HepG2 (cell line): ENCODE measurements around the gene NOP9. TPM values are rescaled to one million over a fixed set of nuclear protein-coding genes. Genes with fewer than 3 reads are reported as not detected.

Source experiments
- BRD4 ChIP-seq: sonication (generic); formaldehyde crosslinking; IDR thresholded peaks from 2 replicates; pipeline ENCODE4 v1.4.0; 2020; ENCODE audit warnings: missing genetic modification reagents
- DMAP1 ChIP-seq: IDR thresholded peaks from 2 replicates; pipeline ENCODE4 v1.6.1; 2016
- FOXA1 ChIP-seq, 2 experiments: fragments of 450-650 bp in 1 of 2; sonication (generic) in 1 of 2; formaldehyde crosslinking in 1 of 2; IDR thresholded peaks; 2 replicates each; pipeline versions ENCODE4 v1.4.0 to v1.6.1; 2016 to 2020; ENCODE audit warnings: missing genetic modification reagents in 1 of 2
- GFI1 ChIP-seq: sonication (generic); formaldehyde crosslinking; IDR thresholded peaks from 2 replicates; pipeline ENCODE4 v1.5.0; 2020; ENCODE audit warnings: missing genetic modification reagents, mild to moderate bottlenecking, borderline replicate concordance
- HMGA1 ChIP-seq: sonication (generic); formaldehyde crosslinking; conservative IDR thresholded peaks from 2 replicates; pipeline ENCODE4 v1.4.0; 2020; ENCODE audit warnings: missing genetic modification reagents
- HOXA3 ChIP-seq: sonication (generic); formaldehyde crosslinking; IDR thresholded peaks from 2 replicates; pipeline ENCODE4 v1.5.0; 2020; ENCODE audit warnings: missing genetic modification reagents
- HOXA5 ChIP-seq: sonication (generic); formaldehyde crosslinking; IDR thresholded peaks from 2 replicates; pipeline ENCODE4 v1.4.0; 2020; ENCODE audit warnings: missing genetic modification reagents
- KDM5A ChIP-seq: fragments of 200-600 bp; sonication (generic); IDR thresholded peaks from 2 replicates; pipeline ENCODE4 v1.7.0; 2018; ENCODE audit warnings: antibody characterized with exemption, mild to moderate bottlenecking, low read length, borderline replicate concordance
- KMT2A ChIP-seq: sonication (generic); formaldehyde crosslinking; IDR thresholded peaks from 2 replicates; pipeline ENCODE4 v1.4.0; 2020; ENCODE audit warnings: missing genetic modification reagents
- MIER2 ChIP-seq: IDR thresholded peaks from 2 replicates; pipeline ENCODE4 v1.6.1; 2016; ENCODE audit warnings: missing biosample characterization, missing genetic modification reagents
- NR2C2 ChIP-seq: sonication (generic); formaldehyde crosslinking; IDR thresholded peaks from 2 replicates; pipeline ENCODE4 v1.4.0; 2020; ENCODE audit warnings: missing genetic modification reagents, mild to moderate bottlenecking, moderate library complexity, borderline replicate concordance
- NR2F2 ChIP-seq: IDR thresholded peaks from 2 replicates; pipeline ENCODE4 v1.6.1; 2012; ENCODE audit warnings: low read depth, inconsistent platforms, borderline replicate concordance
- RAD51 ChIP-seq: fragments of 450-650 bp; IDR thresholded peaks from 2 replicates; pipeline ENCODE4 v1.6.1; 2016; ENCODE audit warnings: borderline replicate concordance
- SIN3A ChIP-seq: IDR thresholded peaks from 2 replicates; pipeline ENCODE4 v1.6.1; 2011; ENCODE audit warnings: low read depth, mild to moderate bottlenecking, control low read depth, low read length, borderline replicate concordance
- SIX1 ChIP-seq: sonication (generic); formaldehyde crosslinking; IDR thresholded peaks from 2 replicates; pipeline ENCODE4 v1.4.0; 2020; ENCODE audit warnings: missing genetic modification reagents, borderline replicate concordance
- SMAD9 ChIP-seq: sonication (generic); formaldehyde crosslinking; IDR thresholded peaks from 2 replicates; pipeline ENCODE4 v1.5.1; 2020; ENCODE audit warnings: mild to moderate bottlenecking, missing genetic modification reagents
- SMC3 ChIP-seq: IDR thresholded peaks from 2 replicates; pipeline ENCODE4 v1.6.1; 2011; ENCODE audit warnings: low read length, improper control_type of control experiment
- STAG1 ChIP-seq: sonication (generic); formaldehyde crosslinking; IDR thresholded peaks from 2 replicates; pipeline ENCODE4 v1.4.0; 2020; ENCODE audit warnings: missing genetic modification reagents
- ZFY ChIP-seq: sonication (generic); formaldehyde crosslinking; IDR thresholded peaks from 2 replicates; pipeline ENCODE4 v1.4.0; 2020; ENCODE audit warnings: missing genetic modification reagents
- ZNF282 ChIP-seq: fragments of 450-650 bp; IDR thresholded peaks from 2 replicates; pipeline ENCODE4 v1.6.1; 2018; ENCODE audit not compliant: partially characterized antibody
- ZNF513 ChIP-seq: sonication (generic); formaldehyde crosslinking; conservative IDR thresholded peaks from 2 replicates; pipeline ENCODE4 v1.5.0; 2020; ENCODE audit warnings: missing genetic modification reagents
- ZNF652 ChIP-seq: IDR thresholded peaks from 2 replicates; pipeline ENCODE4 v1.6.1; 2016; ENCODE audit warnings: low read depth, borderline replicate concordance
- ZNF761 ChIP-seq: sonication (generic); formaldehyde crosslinking; conservative IDR thresholded peaks from 2 replicates; pipeline ENCODE4 v1.4.0; 2020; ENCODE audit warnings: mild to moderate bottlenecking, missing genetic modification reagents
- ZSCAN29 ChIP-seq: sonication (generic); formaldehyde crosslinking; conservative IDR thresholded peaks from 2 replicates; pipeline ENCODE4 v1.4.0; 2020; ENCODE audit warnings: mild to moderate bottlenecking, missing genetic modification reagents
- polyA plus RNA-seq, 8 experiments: library from polyadenylated mRNA; depleted of rRNA in 3 of 8; stranded (reverse) in 7 of 8; unstranded in 1 of 8; fragments of >200 nt; fragmentation: Illumina TruSeq in 4 of 8; extraction: Trizol in 4 of 8; gene quantifications; 2 replicates each; pipeline versions ENCODE4 v1.2.1 to v1.2.3, GENCODE V29; 2011 to 2016; ENCODE audit warnings: low read depth in 4 of 8, missing spikeins in 1 of 8, mixed read lengths in 1 of 8; ENCODE audit not compliant: insufficient read depth in 1 of 8
- total RNA-seq, 5 experiments: library from RNA; depleted of rRNA; stranded (reverse); fragments of >200 nt; fragmentation: Illumina TruSeq; extraction: Trizol; gene quantifications; 2 replicates each; pipeline ENCODE4 v1.2.3, GENCODE V29; 2016; ENCODE audit warnings: low read depth in 1 of 5
- TF ChIP-seq, protein P1 (sequence below): sonication (generic); formaldehyde crosslinking; IDR thresholded peaks from 2 replicates; pipeline ENCODE4 v1.4.0; 2020; ENCODE audit warnings: mild to moderate bottlenecking, low read depth, missing genetic modification reagents
- TF ChIP-seq, protein P2 (sequence below): sonication (generic); formaldehyde crosslinking; IDR thresholded peaks from 2 replicates; pipeline ENCODE4 v1.5.1; 2020; ENCODE audit warnings: mild to moderate bottlenecking, missing genetic modification reagents, moderate library complexity

The NOP9 gene
- total and polyA plus RNA-seq, 2 of the 13 experiments (the other 11 are each of a cell fraction or from before 2014, with no cell fraction given) = 24.5 to 61.6 TPM

DNA sequence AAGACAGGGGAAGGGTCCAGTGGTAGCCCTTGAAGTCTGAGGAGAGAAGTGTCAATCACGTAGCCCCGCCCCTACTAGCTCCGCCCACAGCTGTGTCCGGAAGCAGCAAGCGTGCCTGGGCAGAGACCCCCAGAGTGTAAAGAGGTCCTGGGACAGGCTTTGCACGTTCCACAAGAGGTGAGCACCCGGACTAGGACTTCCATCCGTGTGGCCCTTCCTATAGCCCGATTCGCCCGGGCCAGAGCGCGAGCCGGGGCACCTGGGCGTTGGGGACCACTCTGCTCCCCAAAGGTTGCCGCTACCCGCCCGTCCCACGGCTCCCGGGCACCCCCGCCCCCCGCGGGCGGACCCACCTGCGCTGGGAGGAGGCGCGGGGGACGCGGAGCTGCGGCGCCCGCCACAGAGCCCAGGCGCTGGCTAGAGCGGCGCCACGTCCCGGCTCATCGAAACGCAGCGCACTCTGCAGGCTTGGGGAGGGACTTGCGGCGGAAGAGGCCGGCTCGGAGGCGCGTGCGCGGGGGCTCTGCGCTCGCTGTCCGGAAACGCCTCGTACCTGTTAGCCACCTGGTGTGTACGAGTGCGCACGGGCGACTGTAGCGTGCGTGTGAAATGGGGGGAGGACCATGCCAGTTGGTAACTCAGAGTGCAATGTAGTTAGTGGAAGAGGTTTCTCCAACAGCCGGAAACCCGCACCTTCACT is 28.4 kb upstream of the NOP9 start, which contains the start of gene RABGGTA (continued):
- TF ChIP-seq FOXA1 (IDR thresholded peaks at IDR 0.05) (no peak), FOXA1 (CRISPR knock-in tag; IDR thresholded peaks at IDR 0.05) (peak; percentile 84), RAD51 (no peak), HOXA3 (CRISPR knock-in tag) (peak; percentile 99), ZNF761 (CRISPR knock-in tag) (peak; percentile 99), KDM5A (peak; percentile 94), ZSCAN29 (peak; percentile 92), SMC3 (peak; percentile 26; the same call in 1 of the 2 replicates), STAG1 (CRISPR knock-in tag) (peak; percentile 60), ZNF282 (no peak), SIX1 (CRISPR knock-in tag) (peak; percentile 52), ZNF652 (CRISPR knock-in tag) (no peak; the same call in none of the 2 replicates), HMGA1 (CRISPR knock-in tag) (no peak), NR2F2 (no peak), GFI1 (CRISPR knock-in tag) (peak; percentile 82; the same call in 1 of the 2 replicates), BRD4 (CRISPR knock-in tag) (peak; percentile 100), NR2C2 (CRISPR knock-in tag) (peak; percentile 94), KMT2A (CRISPR knock-in tag) (peak; percentile 99), MIER2 (CRISPR knock-in tag) (peak; percentile 91), ZNF513 (CRISPR knock-in tag) (peak; percentile 97; the same call in 1 of the 2 replicates), ZFY (peak; percentile 91), DMAP1 (CRISPR knock-in tag) (peak; percentile 99), SIN3A (peak; percentile 97), SMAD9 (CRISPR knock-in tag) (peak; percentile 98), HOXA5 (peak; percentile 99)
- TF ChIP-seq, protein P1, sequence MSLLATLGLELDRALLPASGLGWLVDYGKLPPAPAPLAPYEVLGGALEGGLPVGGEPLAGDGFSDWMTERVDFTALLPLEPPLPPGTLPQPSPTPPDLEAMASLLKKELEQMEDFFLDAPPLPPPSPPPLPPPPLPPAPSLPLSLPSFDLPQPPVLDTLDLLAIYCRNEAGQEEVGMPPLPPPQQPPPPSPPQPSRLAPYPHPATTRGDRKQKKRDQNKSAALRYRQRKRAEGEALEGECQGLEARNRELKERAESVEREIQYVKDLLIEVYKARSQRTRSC = peak; percentile 97
- TF ChIP-seq, protein P2, sequence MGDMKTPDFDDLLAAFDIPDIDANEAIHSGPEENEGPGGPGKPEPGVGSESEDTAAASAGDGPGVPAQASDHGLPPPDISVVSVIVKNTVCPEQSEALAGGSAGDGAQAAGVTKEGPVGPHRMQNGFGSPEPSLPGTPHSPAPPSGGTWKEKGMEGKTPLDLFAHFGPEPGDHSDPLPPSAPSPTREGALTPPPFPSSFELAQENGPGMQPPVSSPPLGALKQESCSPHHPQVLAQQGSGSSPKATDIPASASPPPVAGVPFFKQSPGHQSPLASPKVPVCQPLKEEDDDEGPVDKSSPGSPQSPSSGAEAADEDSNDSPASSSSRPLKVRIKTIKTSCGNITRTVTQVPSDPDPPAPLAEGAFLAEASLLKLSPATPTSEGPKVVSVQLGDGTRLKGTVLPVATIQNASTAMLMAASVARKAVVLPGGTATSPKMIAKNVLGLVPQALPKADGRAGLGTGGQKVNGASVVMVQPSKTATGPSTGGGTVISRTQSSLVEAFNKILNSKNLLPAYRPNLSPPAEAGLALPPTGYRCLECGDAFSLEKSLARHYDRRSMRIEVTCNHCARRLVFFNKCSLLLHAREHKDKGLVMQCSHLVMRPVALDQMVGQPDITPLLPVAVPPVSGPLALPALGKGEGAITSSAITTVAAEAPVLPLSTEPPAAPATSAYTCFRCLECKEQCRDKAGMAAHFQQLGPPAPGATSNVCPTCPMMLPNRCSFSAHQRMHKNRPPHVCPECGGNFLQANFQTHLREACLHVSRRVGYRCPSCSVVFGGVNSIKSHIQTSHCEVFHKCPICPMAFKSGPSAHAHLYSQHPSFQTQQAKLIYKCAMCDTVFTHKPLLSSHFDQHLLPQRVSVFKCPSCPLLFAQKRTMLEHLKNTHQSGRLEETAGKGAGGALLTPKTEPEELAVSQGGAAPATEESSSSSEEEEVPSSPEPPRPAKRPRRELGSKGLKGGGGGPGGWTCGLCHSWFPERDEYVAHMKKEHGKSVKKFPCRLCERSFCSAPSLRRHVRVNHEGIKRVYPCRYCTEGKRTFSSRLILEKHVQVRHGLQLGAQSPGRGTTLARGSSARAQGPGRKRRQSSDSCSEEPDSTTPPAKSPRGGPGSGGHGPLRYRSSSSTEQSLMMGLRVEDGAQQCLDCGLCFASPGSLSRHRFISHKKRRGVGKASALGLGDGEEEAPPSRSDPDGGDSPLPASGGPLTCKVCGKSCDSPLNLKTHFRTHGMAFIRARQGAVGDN = peak; percentile 100
